OCI-LY1 (cell line): ENCODE results near the gene TTLL11.
A peak's percentile ranks its signal among the peaks of the same experiment; 100 is the strongest.

Experiments
- CTCF ChIP-seq: fragments of 200-600 bp; sonication (generic), shearing (Covaris generic); IDR thresholded peaks from 2 replicates; pipeline ENCODE4 v1.5.1; 2017; ENCODE audit warnings: mild to moderate bottlenecking, antibody characterized with exemption, low read length, moderate library complexity, mixed read lengths
- EZH2 ChIP-seq: fragments of 200-600 bp; sonication (generic), shearing (Covaris generic); IDR thresholded peaks from 2 replicates; pipeline ENCODE4 v1.8.0; 2017; ENCODE audit warnings: borderline replicate concordance, mixed run types, mild to moderate bottlenecking, antibody characterized with exemption, low read length, moderate library complexity, mixed read lengths

- TF ChIP-seq CTCF (peak; percentile 3; the same call in 1 of the 2 replicates), EZH2 (no peak)
These were observed 267.9 kb downstream of the TTLL11 start for GRCh38 chr9:121825031-121825691.
